ENCODE measurements around the gene KIF23. TPM values are rescaled to one million over a fixed set of nuclear protein-coding genes. Genes with fewer than 3 reads are reported as not detected.

The KIF23 gene
- polyA plus RNA-seq, 1 of the 3 experiments (the other 2 are of a cell fraction) = 25.8 TPM

DNA sequence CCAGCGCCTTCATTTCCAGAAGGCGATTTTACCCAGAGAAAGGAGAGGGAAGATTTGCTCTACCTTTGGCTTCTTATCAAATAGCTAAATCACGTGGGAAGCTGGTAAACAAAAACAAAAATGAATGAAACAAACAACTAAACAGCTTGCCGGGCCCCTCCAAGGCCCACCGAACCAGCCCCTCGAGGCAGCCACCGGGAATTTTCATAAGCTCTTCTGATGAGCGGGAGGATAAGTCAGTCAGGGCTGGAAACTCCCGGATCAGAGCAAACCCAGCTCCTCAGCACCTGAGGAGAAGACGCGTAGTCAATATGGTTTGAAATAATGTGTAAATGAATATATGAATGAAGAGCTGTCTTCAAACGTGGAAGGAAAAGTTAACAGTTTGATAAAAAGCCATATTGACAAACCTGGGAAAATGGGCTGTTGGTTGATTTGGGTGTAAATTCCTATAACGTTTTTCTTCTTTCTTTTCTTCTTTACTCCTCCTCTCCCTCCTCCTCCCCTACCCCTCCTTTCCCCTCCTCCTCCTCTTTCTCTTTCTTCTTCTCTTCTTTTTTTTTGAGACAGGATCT is 49.1 kb downstream of the KIF23 start:
- peaks cover 35% of the 10 kb centered on the region for H3F3A ChIP-seq (replicated peaks; ENCODE audit: insufficient read depth)

GRCh38 chr15:69465253-69465652 is 51.1 kb downstream of the KIF23 start:
- CTCF ChIA-PET = interaction anchor here (0.6 to 3.5 kb wide), 8 partner anchors 11 to 1783 kb away, joined by 3 to 16 read pairs (median 3); partner anchors contain the start of gene RPLP1
- H3K36me3 ChIP-seq (replicated peaks in 1 of 2; ENCODE audit: control insufficient read depth in 1 of 2, insufficient read depth in 2 of 2, low read length in 1 of 2) = no peaks in the 10 kb centered on the region
- DNase-seq = no peak
- H3K79me2 ChIP-seq (ENCODE audit: insufficient read depth) = peaks cover 9% of the 10 kb centered on the region; the same call in 1 of the 2 replicates
- H3K27ac ChIP-seq (ENCODE audit: low read depth in 2 of 2, low read length in 1 of 2) = no peak overlapping the region
- TF ChIP-seq MXI1 (IDR thresholded peaks at IDR 0.05; ENCODE audit: low read depth, low read length) (no peak), RXRA (IDR thresholded peaks at IDR 0.05; ENCODE audit: borderline replicate concordance, low read depth) (no peak), EP300 (IDR thresholded peaks at IDR 0.05; ENCODE audit: borderline replicate concordance in 1 of 2, low read depth in 1 of 2, low read length in 1 of 2) (no peak), TCF12 (IDR thresholded peaks at IDR 0.05) (no peak), YY1 (IDR thresholded peaks at IDR 0.05; ENCODE audit: low read depth) (no peak), NRF1 (IDR thresholded peaks at IDR 0.05; ENCODE audit: low read depth, low read length) (no peak), JUND (IDR thresholded peaks at IDR 0.05) (no peak), EZH2phosphoT487 (IDR thresholded peaks at IDR 0.05; ENCODE audit: borderline replicate concordance, low read depth) (no peak)
- TF ChIP-seq, protein P1, sequence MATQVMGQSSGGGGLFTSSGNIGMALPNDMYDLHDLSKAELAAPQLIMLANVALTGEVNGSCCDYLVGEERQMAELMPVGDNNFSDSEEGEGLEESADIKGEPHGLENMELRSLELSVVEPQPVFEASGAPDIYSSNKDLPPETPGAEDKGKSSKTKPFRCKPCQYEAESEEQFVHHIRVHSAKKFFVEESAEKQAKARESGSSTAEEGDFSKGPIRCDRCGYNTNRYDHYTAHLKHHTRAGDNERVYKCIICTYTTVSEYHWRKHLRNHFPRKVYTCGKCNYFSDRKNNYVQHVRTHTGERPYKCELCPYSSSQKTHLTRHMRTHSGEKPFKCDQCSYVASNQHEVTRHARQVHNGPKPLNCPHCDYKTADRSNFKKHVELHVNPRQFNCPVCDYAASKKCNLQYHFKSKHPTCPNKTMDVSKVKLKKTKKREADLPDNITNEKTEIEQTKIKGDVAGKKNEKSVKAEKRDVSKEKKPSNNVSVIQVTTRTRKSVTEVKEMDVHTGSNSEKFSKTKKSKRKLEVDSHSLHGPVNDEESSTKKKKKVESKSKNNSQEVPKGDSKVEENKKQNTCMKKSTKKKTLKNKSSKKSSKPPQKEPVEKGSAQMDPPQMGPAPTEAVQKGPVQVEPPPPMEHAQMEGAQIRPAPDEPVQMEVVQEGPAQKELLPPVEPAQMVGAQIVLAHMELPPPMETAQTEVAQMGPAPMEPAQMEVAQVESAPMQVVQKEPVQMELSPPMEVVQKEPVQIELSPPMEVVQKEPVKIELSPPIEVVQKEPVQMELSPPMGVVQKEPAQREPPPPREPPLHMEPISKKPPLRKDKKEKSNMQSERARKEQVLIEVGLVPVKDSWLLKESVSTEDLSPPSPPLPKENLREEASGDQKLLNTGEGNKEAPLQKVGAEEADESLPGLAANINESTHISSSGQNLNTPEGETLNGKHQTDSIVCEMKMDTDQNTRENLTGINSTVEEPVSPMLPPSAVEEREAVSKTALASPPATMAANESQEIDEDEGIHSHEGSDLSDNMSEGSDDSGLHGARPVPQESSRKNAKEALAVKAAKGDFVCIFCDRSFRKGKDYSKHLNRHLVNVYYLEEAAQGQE (IDR thresholded peaks at IDR 0.05; ENCODE audit: low read depth, low read length) = no peak
- TF ChIP-seq, protein P2, sequence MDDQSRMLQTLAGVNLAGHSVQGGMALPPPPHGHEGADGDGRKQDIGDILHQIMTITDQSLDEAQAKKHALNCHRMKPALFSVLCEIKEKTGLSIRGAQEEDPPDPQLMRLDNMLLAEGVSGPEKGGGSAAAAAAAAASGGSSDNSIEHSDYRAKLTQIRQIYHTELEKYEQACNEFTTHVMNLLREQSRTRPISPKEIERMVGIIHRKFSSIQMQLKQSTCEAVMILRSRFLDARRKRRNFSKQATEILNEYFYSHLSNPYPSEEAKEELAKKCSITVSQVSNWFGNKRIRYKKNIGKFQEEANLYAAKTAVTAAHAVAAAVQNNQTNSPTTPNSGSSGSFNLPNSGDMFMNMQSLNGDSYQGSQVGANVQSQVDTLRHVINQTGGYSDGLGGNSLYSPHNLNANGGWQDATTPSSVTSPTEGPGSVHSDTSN (IDR thresholded peaks at IDR 0.05) = no peak
- WGBS (ENCODE audit: low lambda C conversion rate) = 100% methylated on average over 1 of the region's 1 CpG
- H4K20me1 ChIP-seq (ENCODE audit: insufficient read depth) = no peaks in the 10 kb centered on the region
- H3K27me3 ChIP-seq (ENCODE audit: insufficient read depth) = no peaks in the 10 kb centered on the region
- POLR2A ChIA-PET = no interaction called here
- H2AFZ ChIP-seq (ENCODE audit: low read depth) = no peak overlapping the region
- peaks cover 15% of the 10 kb centered on the region in 2 experiments; a peak in 3 of 4 replicates for H3K4me1 ChIP-seq (ENCODE audit: control insufficient read depth in 1 of 2, insufficient read depth in 2 of 2, low read depth in 1 of 2, low read length in 1 of 2)
- H3K9ac ChIP-seq = no peak overlapping the region
- no peak overlapping the region for H3K4me3 ChIP-seq (ENCODE audit: low read depth in 2 of 2, low read length in 1 of 2)
- H3K9me3 ChIP-seq = no peaks in the 10 kb centered on the region
- no peak overlapping the region for H3K4me2 ChIP-seq
- no peaks in the 10 kb centered on the region for H3K9me2 ChIP-seq
- peaks cover 20% of the 10 kb centered on the region for H3F3A ChIP-seq (replicated peaks; ENCODE audit: insufficient read depth)

More for the DNA sequence above, 49.1 kb downstream of the KIF23 start:
- TF ChIP-seq JUND (IDR thresholded peaks at IDR 0.05) (no peak), NRF1 (IDR thresholded peaks at IDR 0.05; ENCODE audit: low read depth, low read length) (no peak), YY1 (IDR thresholded peaks at IDR 0.05; ENCODE audit: low read depth) (no peak), ELF1 (IDR thresholded peaks at IDR 0.05) (no peak), RFX5 (IDR thresholded peaks at IDR 0.05; ENCODE audit: low read length) (no peak), RCOR1 (IDR thresholded peaks at IDR 0.05; ENCODE audit: low read length) (no peak), GABPA (IDR thresholded peaks at IDR 0.05; ENCODE audit: low read depth) (no peak), TEAD4 (IDR thresholded peaks at IDR 0.05; ENCODE audit: borderline replicate concordance, insufficient read depth) (no peak)
- TF ChIP-seq, protein P3, sequence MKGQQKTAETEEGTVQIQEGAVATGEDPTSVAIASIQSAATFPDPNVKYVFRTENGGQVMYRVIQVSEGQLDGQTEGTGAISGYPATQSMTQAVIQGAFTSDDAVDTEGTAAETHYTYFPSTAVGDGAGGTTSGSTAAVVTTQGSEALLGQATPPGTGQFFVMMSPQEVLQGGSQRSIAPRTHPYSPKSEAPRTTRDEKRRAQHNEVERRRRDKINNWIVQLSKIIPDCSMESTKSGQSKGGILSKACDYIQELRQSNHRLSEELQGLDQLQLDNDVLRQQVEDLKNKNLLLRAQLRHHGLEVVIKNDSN (IDR thresholded peaks at IDR 0.05; ENCODE audit: borderline replicate concordance, low read depth) = no peak
- TF ChIP-seq, protein P2 (IDR thresholded peaks at IDR 0.05) = no peak
- no peaks in the 10 kb centered on the region for H3K9me2 ChIP-seq
- no peak for DNase-seq
- no peaks in the 10 kb centered on the region for H3K9me3 ChIP-seq
- H3K4me2 ChIP-seq = peak overlapping the region; percentile 91
- no peaks in the 10 kb centered on the region for H4K20me1 ChIP-seq (ENCODE audit: insufficient read depth)
- peaks cover 13% of the 10 kb centered on the region; the same call in 1 of the 2 replicates for H3K79me2 ChIP-seq (ENCODE audit: insufficient read depth)
- no peaks in the 10 kb centered on the region for H3K27me3 ChIP-seq (ENCODE audit: insufficient read depth)
- peak overlapping the region; percentile 46 to 65 for H3K4me3 ChIP-seq (ENCODE audit: low read depth in 2 of 2, low read length in 1 of 2)
- H2AFZ ChIP-seq (ENCODE audit: low read depth) = peak overlapping the region; percentile 76
- H3K27ac ChIP-seq (ENCODE audit: low read depth in 2 of 2, low read length in 1 of 2) = peak overlapping the region; percentile 92 to 93
- ChIA-PET CTCF (interaction anchor here (0.6 to 3.0 kb wide), 17 partner anchors 9 to 1129 kb away, joined by 3 to 31 read pairs (median 4); partner anchors contain the start of gene RPLP1), POLR2A (interaction anchor here (1.0 to 3.3 kb wide), 4 partner anchors 11 to 303 kb away, joined by 3 to 53 read pairs (median 4); partner anchors contain the start of genes GLCE and RPLP1)
- 43% methylated on average over 13 of the region's 13 CpGs for WGBS (ENCODE audit: low lambda C conversion rate)
- H3K36me3 ChIP-seq (replicated peaks in 1 of 2; ENCODE audit: control insufficient read depth in 1 of 2, insufficient read depth in 2 of 2, low read length in 1 of 2) = no peaks in the 10 kb centered on the region
- peaks cover 11 to 12% of the 10 kb centered on the region in 2 experiments; a peak in 3 of 4 replicates for H3K4me1 ChIP-seq (ENCODE audit: control insufficient read depth in 1 of 2, insufficient read depth in 2 of 2, low read depth in 1 of 2, low read length in 1 of 2)
- H3K9ac ChIP-seq = peak overlapping the region; percentile 78
